Caco-2 (cell line): ENCODE measurements around the gene MMP11. TPM values are rescaled to one million over a fixed set of nuclear protein-coding genes. Genes with fewer than 3 reads are reported as not detected.

Source experiments
- BruUV-seq: library from RNA; stranded (reverse); fragments of 400-500 nt; replicated peaks from 2 replicates; lab custom pipeline; 2021; lab: Mats Ljungman, UMichigan
- CTCF ChIA-PET: fragments of 300-600 bp; sonication (Branson Sonifier 250); formaldehyde crosslinking; loops from one replicate; lab custom pipeline; 2022; ENCODE audit warnings: antibody characterized with exemption; lab: Charles Lee
- POLR2A ChIA-PET: fragments of 300-600 bp; sonication (Branson Sonifier 250); formaldehyde crosslinking; loops from one replicate; lab custom pipeline; 2022; ENCODE audit warnings: antibody characterized with exemption; lab: Charles Lee
- DNase-seq, 2 experiments: peaks; one replicate each; pipeline versions ENCODE4 v3.0.0 to v3.0.0-alpha.2; 2020 to 2022
- H3K27me3 ChIP-seq: replicated peaks from 2 replicates; pipeline ENCODE4 v1.6.0; 2011; ENCODE audit warnings: low read length; ENCODE audit not compliant: control insufficient read depth, insufficient read depth
- H3K36me3 ChIP-seq: 2 replicates; pipeline ENCODE4 v1.5.1; 2011; ENCODE audit warnings: low read length; ENCODE audit not compliant: control insufficient read depth, insufficient read depth
- H3K4me1 ChIP-seq: fragments of 250-450 bp; sonication (Bioruptor Pico); 2 replicates; pipeline ENCODE4 v1.5.1; 2020; ENCODE audit warnings: mild to moderate bottlenecking
- H3K4me3 ChIP-seq: 2 replicates; pipeline ENCODE4 v1.5.1; 2011; ENCODE audit warnings: low read depth, mild to moderate bottlenecking, control low read depth, low read length
- H3K9me3 ChIP-seq: fragments of 250-450 bp; sonication (Bioruptor Pico); 2 replicates; pipeline ENCODE4 v1.5.1; 2020; ENCODE audit warnings: mild to moderate bottlenecking, moderate library complexity
- H3K27ac Mint-ChIP-seq: one replicate; pipeline ENCODE4 v1.8.0; 2022; ENCODE audit warnings: mixed read lengths; ENCODE audit not compliant: unreplicated experiment
- H3K27me3 Mint-ChIP-seq: one replicate; pipeline ENCODE4 v1.8.0; 2022; ENCODE audit warnings: mixed read lengths; ENCODE audit not compliant: insufficient read depth, unreplicated experiment
- H3K36me3 Mint-ChIP-seq: one replicate; pipeline ENCODE4 v1.8.0; 2022; ENCODE audit warnings: mild to moderate bottlenecking, mixed read lengths; ENCODE audit not compliant: insufficient read depth, unreplicated experiment
- H3K4me1 Mint-ChIP-seq: one replicate; pipeline ENCODE4 v1.8.0; 2022; ENCODE audit warnings: low read depth, mixed read lengths; ENCODE audit not compliant: unreplicated experiment
- H3K4me3 Mint-ChIP-seq: one replicate; pipeline ENCODE4 v1.8.0; 2022; ENCODE audit warnings: mild to moderate bottlenecking, moderate library complexity, mixed read lengths; ENCODE audit not compliant: unreplicated experiment
- H3K9me3 Mint-ChIP-seq: one replicate; pipeline ENCODE4 v1.8.0; 2022; ENCODE audit warnings: mixed read lengths; ENCODE audit not compliant: unreplicated experiment
- CTCF ChIP-seq, 2 experiments: fragments of 200-600 bp in 1 of 2; IDR thresholded peaks; 1 replicate in 1 of 2; 2 replicates in 1 of 2; pipeline versions ENCODE4 v1.5.1 to v1.8.0; 2011 to 2022; ENCODE audit warnings: antibody characterized with exemption in 1 of 2, control low read depth in 1 of 2, inconsistent platforms in 1 of 2, low read depth in 1 of 2, low read length in 1 of 2, mild to moderate bottlenecking in 1 of 2, moderate library complexity in 1 of 2; ENCODE audit not compliant: insufficient read depth in 1 of 2, severe bottlenecking in 1 of 2, unreplicated experiment in 1 of 2
- intact Hi-C: fragments of 100-400 bp; cut with micrococcal nuclease; formaldehyde crosslinking; loops from one replicate; pipeline ENCODE4 v1.10.0; 2022; ENCODE audit not compliant: unreplicated experiment
- total RNA-seq: library from RNA; stranded (reverse); gene quantifications from 2 replicates; pipeline ENCODE4 v1.2.3, GENCODE V29; 2022

Gene MMP11
- total RNA-seq, 1 experiment from 2014 or later, result 11.6 TPM

GRCh38 chr22:23793326-23793725 is 20.7 kb downstream of the MMP11 start:
- intact Hi-C loops, result no loop called here
- no peak overlapping the region for H3K27ac Mint-ChIP-seq

GRCh38 chr22:23796461-23796860 is 23.8 kb downstream of the MMP11 start:
- H3K9me3 Mint-ChIP-seq, result no peaks in the 10 kb centered on the region
- H3K4me3 Mint-ChIP-seq, result no peak overlapping the region
- no peaks in the 10 kb centered on the region for H3K4me1 Mint-ChIP-seq
- no peak overlapping the region for H3K27ac Mint-ChIP-seq
- no peak for DNase-seq
- Histone ChIP-seq H3K4me3 (no peak overlapping the region), H3K36me3 (peaks cover 8% of the 10 kb centered on the region), H3K27me3 (no peaks in the 10 kb centered on the region), H3K9me3 (no peaks in the 10 kb centered on the region), H3K4me1 (no peaks in the 10 kb centered on the region)
- CTCF ChIA-PET, result no interaction called here
- BruUV-seq, result no TSS peak
- no peak for TF ChIP-seq CTCF (IDR thresholded peaks at IDR 0.05; ENCODE audit: insufficient read depth in 1 of 2, low read depth in 1 of 2, low read length in 1 of 2, severe bottlenecking in 1 of 2, unreplicated experiment in 1 of 2)
- intact Hi-C loops, result no loop called here
- peaks cover 93% of the 10 kb centered on the region for H3K36me3 Mint-ChIP-seq
- no peaks in the 10 kb centered on the region for H3K27me3 Mint-ChIP-seq
- POLR2A ChIA-PET, result no interaction called here

More at GRCh38 chr22:23793326-23793725, 20.7 kb downstream of the MMP11 start:
- Histone ChIP-seq H3K27me3 (no peaks in the 10 kb centered on the region), H3K4me3 (no peak overlapping the region), H3K4me1 (no peaks in the 10 kb centered on the region), H3K9me3 (no peaks in the 10 kb centered on the region), H3K36me3 (peaks cover 5% of the 10 kb centered on the region; the same call in 1 of the 2 replicates)
- no peak for TF ChIP-seq CTCF (IDR thresholded peaks at IDR 0.05; ENCODE audit: insufficient read depth in 1 of 2, low read depth in 1 of 2, low read length in 1 of 2, severe bottlenecking in 1 of 2, unreplicated experiment in 1 of 2)
- Mint-ChIP-seq H3K27me3 (no peaks in the 10 kb centered on the region), H3K36me3 (peaks cover 71% of the 10 kb centered on the region), H3K4me3 (no peak overlapping the region), H3K9me3 (no peaks in the 10 kb centered on the region), H3K4me1 (no peaks in the 10 kb centered on the region)
- ChIA-PET CTCF (no interaction called here), POLR2A (interaction anchor here (1.2 kb wide), 1 partner anchor 21 kb away, joined by 3 read pairs; the partner anchor contains the start of gene MMP11)
- BruUV-seq, result no TSS peak
- no peak for DNase-seq

GRCh38 chr22:23800297-23801237 is 27.9 kb downstream of the MMP11 start:
- Mint-ChIP-seq H3K9me3 (no peaks in the 10 kb centered on the region), H3K4me3 (no peak overlapping the region), H3K27ac (no peak overlapping the region), H3K27me3 (no peaks in the 10 kb centered on the region), H3K36me3 (peaks cover 91% of the 10 kb centered on the region), H3K4me1 (no peaks in the 10 kb centered on the region)
- BruUV-seq, result no TSS peak
- DNase-seq, result no peak
- intact Hi-C loops, result no loop called here
- Histone ChIP-seq H3K27me3 (no peaks in the 10 kb centered on the region), H3K4me3 (no peak overlapping the region), H3K36me3 (peaks cover 7% of the 10 kb centered on the region), H3K9me3 (no peaks in the 10 kb centered on the region), H3K4me1 (no peaks in the 10 kb centered on the region)
- no peak for TF ChIP-seq CTCF (IDR thresholded peaks at IDR 0.05; ENCODE audit: insufficient read depth in 1 of 2, low read depth in 1 of 2, low read length in 1 of 2, severe bottlenecking in 1 of 2, unreplicated experiment in 1 of 2)
- CTCF ChIA-PET, result no interaction called here
- POLR2A ChIA-PET, result no interaction called here
